Tongue (tissue), 2 donors: ENCODE measurements around the gene LYRM9. TPM values are rescaled to one million over a fixed set of nuclear protein-coding genes. Genes with fewer than 3 reads are reported as not detected.
"Not testable (repeated sequence)": the region's sequence is repeated elsewhere in the genome, so short reads cannot be mapped to it uniquely, and the experiment has no call there.

ENCODE experiments used
- DNase-seq: peaks from one replicate; pipeline ENCODE4 v3.0.0-alpha.2; 2015
- total RNA-seq: library from RNA; depleted of rRNA; stranded (reverse); fragments of >200 nt; gene quantifications from one replicate; pipeline ENCODE4 v1.2.3, GENCODE V29; 2014

LYRM9 gene
- total RNA-seq, result 26.5 TPM

DNA sequence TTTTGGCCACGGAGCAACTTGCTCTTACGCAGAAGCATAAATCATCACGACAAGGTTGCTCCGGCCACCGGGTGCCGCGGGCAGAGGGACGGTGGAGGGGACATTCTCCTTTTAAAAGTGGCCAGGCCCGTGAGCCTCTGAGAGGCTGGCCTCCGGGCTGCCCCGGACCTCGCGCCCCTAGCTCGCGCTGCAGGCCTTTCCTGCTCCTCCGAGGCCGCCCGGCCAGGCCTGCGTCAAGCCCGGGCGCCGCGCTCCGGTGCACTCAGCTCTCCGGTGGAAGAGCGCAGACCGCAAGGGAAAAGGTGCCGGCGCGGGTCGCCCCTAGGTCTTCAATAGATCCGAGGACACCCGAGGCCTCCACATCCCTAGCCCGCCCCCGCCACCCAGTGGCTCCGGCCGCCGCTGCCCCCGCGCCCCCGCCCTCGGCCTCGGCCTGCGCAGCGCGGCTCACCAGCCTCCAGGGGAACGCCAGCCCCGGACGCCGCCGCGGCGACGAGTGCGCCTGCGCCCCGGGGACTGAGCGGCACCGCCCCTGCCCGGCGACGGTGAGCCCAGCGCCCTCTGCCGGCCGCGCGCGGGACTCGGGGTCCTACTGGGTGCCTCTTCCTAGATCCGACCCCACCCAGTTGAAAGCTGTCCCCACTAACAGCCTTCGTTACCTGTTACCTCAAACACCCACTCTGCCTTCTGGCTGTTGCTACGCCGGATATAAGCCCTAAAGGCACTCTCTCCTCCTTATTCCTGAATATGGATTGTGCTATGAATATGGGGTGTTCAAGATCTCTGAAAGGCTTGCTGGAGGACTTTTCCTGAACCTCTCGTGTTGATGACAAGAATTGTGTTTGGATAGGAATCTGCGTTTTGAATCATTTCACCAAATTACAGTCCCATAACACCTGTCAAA is at the start of gene LYRM9:
LYRM9 (minus strand) TSS at position 500 of the 904 bp plus-strand sequence. CDS start 10,671 bp downstream, outside the sequence.
- DNase-seq, result peak; percentile 95

DNA sequence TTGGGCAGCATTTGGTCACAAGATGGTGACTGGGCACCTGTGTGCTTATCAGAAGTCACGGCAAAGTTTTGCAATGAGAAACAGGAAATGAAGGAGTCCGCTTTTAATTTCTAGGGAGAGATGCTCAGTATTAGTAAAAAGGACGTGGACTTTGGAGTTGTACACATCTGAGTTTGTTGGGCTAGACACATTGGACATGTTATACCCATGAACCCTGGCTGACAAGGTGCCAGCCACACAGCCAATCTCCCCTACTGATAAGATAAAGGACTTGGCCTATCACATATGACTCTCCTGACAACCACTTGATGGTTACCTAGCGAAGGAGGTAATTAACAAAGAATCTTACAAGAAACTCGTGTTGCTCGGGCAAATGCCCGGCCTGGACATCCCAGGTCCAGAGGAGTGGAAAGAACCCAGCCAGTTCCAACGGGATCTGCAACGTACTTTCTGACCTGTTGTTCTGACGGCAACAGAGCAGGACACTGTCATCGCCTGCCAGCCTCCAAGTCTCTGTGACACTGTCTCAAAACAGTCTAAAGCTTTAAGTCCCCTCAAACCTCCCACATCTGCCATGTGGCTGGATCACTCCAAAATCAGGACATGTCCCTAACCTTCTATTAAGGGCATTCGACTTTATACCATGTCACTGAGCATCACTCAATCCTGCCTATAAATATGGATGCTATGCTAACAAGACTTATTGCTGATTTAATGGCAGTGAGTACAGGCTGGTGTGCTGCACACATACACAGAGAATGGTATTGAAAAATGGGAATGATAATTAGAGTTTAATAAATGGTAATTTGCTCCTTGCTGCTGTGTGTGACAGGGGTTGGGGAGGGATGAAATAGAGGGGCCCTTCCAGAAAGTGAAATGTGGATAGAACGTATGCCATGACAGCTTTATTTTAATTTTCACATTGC is 47.6 kb upstream of the LYRM9 start:
- DNase-seq, result no peak

DNA sequence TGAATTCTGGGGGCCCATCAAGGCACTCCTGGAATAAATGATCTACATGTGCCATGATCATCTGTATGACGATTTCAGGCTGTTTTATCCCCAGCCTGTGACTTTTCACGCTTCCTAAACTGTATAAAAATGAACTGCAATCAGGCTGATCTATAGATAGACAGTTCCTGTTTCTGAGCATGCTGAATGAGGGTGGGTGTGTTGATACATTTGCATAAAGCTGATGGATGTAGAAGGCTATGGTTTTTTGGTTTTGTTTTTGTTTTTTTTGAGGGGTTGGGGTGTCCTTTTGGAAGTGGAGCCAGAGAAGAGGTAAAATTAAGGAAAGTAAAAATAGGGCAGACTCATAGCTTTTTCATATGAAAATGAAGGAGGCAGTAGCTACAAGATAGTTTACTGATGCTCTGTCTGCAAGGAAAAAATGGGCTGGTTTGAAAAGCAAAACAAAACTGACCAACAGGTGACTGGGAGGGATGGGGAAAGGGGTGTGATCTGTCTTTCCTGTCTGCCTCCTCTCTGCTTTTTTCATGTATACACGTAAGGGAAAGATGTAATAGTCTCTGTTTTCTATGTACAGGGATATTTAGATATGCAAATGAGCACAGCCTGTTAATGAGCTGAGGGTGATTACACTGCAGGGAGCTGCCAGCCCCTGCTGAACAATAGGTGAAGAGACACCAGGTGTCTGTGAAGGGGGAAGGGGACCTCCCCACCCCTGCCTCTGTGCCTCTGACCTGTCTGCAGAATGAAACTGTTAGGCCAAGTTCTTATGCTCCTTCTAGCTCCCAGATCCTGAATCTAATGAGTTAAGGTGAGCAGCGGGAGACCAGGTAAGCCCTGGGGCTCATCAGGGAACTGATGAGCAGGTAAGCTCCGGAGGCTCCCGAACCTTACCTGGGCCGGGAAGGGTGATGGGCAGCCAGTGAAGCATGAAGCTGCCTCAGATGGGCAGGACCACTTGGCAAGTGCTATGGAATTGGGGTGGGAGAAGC is 46.6 kb upstream of the LYRM9 start:
- DNase-seq, result no peak

DNA sequence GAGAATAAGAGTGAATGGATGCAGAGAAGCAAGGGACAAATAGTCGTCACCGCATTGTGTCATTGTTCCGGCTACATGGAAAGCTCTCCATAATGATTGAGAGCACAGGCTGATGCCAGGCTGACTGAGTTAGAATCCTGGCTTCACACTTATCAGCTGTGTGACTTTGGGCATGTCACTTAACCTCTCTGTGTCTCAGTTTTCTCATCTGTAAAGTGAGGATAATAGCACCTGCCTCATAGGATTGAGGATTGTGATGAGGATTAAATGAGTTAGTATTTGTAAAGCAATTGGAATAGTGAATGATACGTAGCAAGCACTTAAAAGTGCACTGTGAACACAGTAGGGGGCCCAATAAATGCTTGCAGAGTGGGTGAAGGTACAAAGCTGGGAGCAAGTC is 45.7 kb upstream of the LYRM9 start:
- DNase-seq, result no peak

DNA sequence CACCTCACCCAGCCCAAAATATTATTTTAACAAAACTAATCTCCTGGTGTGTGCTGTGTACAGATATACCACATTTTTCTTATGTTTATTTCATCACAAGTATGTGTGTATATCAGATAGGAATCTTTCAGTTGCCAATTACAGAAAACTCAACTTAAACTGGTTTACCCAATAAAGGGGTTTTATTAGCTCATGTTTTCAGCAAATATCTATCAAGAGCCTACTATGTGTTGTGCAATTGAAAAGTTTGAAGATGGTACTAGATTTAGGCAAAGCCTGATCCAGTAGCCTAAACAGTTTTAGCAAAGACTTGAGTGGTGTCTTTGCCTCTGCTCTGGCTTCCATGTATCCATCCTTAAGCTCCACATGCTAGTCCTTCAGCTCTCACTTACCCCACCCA is 45.1 kb upstream of the LYRM9 start:
- DNase-seq, result no peak

DNA sequence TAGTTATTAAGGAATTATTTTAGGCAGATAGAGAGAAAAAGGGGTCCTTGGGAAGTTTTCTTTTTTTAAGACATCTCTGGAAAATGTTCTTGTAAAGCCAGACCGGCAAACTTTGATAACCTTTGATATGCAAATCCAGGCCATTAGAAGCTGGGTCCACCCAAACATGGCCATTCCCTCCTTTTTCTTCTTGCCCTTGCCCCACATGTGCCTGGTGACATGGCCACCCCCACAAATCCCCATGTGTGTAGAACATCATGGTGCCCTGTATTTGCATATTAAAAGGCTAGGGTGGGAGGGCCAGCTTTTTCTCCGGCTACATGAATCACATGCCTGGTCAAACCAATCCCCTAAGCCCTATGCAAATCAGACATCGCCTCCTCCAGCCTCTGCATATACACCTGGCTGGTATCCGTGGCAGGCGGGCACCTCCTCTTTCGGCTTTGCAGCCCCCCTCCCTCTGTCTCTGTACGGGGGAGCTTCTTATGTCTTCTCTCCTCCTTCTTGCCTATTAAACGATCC is 43.9 kb upstream of the LYRM9 start:
- DNase-seq, result no peak

DNA sequence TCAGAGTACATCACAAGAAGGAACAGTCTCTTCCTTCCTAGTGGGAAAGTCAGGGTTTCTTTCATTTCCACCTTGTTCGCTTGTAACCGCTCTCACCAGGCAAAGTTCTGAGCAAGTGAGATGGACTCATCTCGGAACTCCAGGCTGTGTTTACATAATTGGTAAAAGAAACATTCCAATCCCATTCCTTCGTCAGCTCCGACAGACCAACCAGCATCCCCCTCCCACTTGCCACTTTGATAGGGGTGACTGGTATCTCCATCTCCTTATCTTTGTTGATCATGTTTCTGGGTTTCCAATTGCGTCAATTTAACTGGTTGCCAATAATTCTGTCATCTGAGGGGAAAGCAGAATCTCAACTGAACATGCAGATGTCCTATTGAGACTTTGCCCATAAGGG is 36.8 kb upstream of the LYRM9 start:
- DNase-seq, result no peak

DNA sequence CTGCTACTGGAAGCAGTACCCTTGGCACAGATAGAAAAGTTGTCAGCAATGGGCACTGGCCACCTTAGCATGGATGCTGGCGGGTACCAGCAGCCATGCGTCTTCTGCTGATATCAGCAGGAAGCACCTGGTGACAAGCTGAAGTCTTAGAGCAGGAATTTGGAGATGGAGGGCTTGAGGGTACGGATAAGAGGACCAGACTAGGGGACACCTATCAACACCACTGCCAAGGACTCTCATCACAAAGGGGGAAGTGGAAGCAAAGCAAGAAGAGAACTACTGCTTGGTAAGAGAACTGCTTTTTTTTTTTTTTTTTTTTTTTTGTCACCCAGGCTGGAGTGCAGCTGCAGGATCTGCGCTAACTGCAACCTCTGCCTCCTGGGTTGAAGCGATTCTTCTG is 35.4 kb upstream of the LYRM9 start:
- DNase-seq, result no peak

DNA sequence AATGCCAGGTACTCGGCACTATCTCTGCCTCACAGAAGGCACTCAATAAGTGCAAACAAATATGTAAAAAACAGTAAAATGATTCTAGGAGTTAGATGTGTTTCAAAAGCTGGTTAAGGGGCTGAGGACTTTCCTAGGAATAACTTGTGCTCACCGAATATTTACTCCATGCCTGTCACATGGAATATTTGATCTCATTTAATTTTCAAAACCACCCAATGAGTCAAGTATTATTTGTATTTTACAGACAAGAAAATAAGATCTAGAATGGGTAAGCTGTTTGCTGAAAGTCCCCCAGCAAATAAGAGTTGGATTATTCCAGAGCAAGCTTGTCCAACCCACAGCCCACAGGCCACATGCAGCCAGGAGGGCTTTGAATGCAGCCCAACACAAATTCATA is 34.6 kb upstream of the LYRM9 start:
- DNase-seq, result no peak

DNA sequence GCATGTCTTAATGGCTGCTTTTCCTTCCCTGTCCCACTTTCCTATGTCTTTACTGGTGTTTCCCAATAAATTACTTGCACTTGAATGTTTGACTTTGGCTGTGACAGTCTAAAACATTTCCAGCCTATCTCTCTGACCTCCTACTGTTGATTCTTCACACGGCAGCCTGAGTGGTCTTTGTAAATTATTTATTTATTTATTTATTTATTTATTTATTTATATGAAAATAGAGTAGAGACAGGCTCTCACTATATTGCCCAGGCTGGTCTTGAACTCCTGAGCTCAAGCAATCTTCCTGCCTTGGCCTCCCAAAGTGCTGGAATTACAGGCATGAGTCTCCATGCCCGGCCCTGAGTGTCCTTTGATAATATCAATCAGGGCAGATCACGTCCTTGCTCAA is 28.4 kb upstream of the LYRM9 start:
- DNase-seq, result no peak

DNA sequence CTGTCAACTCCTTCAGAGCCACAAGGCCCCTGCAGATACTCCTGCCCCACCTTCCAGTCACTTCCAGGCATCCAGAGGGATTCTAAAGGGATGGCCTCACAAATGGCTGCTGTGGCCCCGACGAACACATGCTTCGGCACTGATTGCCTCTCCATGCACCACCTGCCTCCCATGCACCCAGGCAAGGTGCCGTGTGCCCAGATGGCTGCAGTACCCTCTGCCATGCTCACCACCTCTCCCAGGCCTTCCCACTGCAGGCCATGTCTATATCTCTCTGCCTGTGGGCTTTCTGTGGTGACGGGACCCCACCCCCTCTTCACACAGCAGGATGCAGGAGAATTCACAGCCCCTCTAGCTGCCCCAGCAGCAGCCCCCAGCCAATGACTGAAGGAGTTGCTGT is 27.9 kb upstream of the LYRM9 start:
- DNase-seq, result no peak

DNA sequence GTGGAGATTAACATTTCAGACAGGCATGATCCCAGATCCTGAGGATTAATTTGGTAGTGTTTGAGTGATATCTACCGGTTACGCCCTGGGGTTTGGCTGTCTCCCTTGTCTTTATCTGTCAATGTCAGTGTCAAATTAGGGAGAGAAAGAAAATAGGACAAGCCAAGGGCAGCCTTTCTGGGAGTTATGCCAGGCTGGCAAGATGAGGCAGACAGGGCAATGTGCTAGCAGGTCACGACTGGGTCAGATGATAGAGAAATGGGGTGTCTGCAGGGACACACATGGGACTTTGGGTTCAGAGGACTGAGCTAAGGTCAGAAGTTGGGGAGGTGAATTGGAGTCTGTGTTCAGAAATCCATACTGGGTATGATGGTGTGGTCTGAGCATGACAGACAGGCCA is 27.4 kb upstream of the LYRM9 start:
- DNase-seq, result no peak

DNA sequence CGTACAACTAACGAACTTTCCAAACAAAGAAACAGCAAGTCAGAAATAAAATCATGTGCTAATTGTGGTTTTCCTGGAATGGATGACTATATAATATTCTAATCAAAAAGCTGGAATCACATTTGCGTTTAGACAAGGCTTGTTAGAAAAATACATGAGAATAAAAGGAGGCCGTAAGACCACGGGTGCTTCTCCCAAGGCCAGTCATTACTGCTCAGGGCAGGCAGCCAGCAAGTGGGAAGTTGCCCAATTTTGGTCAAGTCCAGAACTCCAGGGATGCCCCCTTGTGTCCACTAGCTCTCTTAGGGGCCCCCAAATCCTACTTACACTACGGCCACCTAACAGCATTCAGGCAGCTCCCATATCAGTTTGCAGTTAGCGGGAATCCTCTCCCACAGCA is 25.9 kb upstream of the LYRM9 start:
- no peak for DNase-seq

DNA sequence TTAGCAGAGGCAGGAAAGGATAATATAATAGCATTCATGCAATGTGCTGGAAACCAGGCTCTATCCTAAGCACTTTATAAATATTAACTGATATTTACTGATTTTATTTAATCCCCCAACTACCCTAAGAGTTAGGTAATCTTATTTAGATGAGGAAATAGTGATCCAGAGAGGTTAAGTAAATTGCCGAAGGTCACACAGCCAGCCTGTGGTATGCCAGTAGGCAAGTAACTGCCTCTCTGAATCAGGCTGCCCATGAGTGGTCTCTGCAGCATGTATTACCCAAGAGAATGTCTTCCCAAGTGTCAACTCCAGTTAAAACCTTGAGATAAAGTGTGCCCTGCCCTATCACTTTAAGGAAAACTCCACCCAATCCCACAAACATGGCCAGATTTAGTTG is 25.3 kb upstream of the LYRM9 start:
- no peak for DNase-seq

DNA sequence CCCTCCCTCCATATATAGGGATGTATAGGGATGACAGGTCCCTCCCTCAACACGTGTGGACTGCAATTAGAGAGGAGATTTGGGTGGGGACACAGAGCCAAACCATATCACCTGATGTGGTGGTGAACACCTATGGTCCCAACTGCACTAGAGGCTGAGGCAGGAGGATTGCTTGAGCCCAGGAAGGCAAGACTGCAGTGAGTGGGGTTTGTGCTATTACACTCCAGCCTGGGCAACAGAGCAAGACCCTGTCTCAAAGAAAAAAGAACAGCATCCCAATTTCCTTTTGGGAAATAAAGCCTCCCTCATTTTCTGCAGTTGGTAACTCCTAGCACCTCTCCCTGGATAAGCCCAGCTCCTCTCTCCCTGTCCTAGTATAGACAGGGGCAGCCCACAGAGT is 23.8 kb upstream of the LYRM9 start:
- DNase-seq, result no peak

DNA sequence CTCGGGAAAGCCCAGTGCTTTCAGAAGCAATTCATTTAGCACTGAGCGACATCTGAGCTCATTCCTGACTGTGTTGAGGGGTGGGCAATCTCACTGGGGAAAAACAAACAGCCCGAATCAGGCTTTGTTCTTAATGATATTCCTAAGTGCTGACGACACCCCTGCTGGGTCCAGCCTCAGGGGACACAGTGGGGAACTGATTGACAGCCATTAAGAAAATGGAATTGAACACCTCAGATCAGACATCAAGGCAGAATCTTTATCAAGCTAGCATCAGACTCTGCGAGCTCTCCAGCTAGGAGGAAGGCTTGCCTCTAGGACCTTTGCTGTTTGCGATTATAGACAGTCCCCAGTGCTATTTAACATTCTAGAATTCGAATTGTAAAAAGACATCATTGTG is 22.5 kb upstream of the LYRM9 start:
- no peak for DNase-seq

DNA sequence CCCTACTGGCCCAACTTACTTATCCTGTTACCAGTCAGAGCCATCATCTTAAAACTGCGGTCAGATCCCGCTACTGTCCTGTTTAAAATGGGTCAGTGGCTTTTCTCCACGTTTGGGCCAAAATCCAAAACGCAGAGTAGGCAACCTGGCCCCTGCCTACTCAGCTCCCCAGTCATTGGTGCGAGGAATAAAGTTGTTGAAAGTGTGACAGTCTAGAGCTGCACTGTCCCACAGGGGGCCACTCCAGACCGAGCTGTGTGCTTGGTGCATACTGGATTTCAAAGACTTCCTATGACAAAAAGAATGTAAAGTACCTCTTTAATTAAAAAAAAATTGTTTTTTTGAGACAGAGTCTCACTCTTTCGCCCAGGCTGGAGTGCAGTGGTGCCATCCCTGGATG is 21.2 kb upstream of the LYRM9 start:
- no peak for DNase-seq

DNA sequence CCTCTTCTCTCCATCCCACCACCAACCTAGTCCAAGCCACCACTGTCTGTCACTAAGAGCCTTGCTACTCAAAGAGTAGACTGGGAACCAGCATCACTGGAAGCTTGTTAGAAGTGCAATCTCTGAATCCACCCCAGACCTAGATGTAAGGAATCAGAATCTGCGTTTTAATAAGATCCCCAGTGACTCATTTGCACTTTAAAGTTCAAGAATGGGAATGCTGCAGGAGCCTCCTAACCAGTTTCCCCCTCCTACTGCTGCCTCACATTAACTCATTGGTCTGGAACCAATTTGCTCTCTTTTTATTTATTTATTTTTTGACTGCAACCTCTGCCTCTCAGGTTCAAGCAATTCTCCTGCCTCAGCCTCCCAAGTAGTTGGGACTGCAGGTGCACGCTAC is 19.8 kb upstream of the LYRM9 start:
- DNase-seq, result no peak

DNA sequence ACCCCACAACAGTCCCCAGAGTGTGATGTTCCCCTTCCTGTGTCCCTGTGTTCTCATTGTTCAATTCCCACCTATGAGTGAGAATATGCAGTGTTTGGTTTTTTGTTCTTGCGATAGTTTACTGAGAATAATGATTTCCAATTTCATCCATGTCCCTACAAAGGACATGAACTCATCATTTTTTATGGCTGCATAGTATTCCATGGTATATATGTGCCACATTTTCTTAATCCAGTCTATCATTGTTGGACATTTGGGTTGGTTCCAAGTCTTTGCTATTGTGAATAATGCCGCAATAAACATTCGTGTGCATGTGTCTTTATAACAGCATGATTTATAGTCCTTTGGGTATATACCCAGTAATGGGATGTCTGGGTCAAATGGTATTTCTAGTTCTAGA is 19.1 kb upstream of the LYRM9 start:
- not testable (repeated sequence) for DNase-seq

DNA sequence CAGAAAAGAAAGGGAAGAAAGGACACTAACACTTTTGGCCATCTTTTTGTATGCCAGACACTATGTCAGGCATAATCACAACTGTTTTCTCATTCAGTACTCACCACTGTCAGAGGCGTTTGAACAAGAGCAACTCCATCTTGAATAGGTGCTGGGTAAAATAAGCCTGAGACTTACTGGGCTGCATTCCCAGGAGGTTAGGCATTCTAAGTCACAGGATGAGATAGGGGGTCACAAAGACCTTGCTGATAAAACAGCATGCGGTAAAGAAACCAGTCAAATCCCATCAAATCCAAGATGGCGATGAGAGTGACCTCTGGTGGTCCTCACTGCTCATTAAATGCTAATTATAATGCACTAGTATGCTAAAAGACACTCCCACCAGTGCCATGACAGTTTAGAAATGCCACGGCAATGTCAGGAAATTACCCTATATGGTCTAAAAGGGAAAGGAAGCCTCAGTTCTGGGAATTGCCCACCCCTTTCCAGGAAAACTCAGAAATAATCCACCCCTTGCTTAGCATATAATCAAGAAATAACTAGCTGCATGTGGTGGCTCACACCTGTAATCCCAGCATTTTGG is 14.9 kb upstream of the LYRM9 start:
- no peak for DNase-seq

DNA sequence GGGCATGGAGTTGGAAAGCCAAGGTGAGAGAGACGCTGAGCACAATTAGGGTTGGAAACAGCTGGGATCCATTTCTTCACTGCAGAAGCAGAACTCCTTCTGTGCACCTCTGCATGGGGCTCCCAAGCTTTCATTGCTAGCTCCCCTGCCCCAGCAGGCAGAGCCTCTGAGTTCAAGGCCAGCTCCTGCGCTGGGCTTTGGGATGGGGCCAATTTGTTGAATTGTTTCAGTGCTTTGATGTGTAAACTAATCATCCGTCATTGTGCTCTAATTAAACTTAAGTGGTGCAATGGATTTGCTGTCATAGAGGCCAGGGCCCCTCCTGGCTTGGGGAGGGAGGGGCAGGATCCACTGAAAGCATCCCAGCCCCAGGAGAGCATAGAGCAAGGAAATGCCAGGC is 13.5 kb upstream of the LYRM9 start:
- no peak for DNase-seq

DNA sequence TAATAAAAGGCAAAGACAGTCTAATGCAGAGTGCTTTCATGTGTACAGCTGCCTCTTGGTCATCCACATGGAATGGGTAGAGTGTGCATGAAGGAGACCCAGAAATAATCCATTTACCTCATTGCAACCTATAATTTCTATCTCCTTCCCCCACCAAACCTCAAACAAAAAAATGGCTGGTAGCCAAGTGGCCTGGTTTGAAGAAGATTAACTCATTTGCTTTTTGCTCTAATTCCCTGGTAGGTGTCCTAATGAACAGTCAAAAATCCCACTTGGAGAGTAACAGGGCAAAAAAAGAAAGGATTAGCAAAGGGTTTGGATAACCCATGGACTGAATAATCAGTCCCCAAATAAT is 13.0 kb upstream of the LYRM9 start:
- no peak for DNase-seq
